Hematopoietic multipotent progenitor cell treated with erythropoietin and hydrocortisone succinate and interleukin-3 and kit ligand, for 4 days (in vitro differentiated cells): ENCODE data around the gene TTYH2.
A peak's percentile ranks its signal among the peaks of the same experiment; 100 is the strongest.

ENCODE experiments used
- DNase-seq: peaks from one replicate; pipeline ENCODE4 v3.0.0-alpha.2; 2015

The TTYH2 gene

DNA sequence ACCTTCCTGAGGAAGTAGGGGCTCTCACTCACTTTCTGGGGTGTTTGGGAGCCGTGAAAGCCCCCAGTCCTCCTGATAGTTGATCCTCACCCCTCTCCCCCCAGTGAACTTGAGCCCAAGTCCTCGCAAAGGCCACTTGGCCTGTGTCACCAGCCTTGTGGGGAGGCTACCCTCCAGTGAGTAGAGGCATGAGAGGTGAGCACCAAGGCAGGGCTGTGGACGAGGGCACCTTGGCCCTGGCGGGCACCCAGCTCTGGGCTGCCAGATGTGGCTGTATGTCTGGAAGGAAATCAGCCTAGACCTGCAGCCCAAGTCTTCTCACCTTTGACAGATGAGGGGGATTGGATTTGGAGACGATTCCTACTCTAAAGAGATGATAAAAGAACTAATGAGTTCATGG, 3.1 kb downstream of the TTYH2 start:
- DNase-seq = no peak

GRCh38 chr17:74217037-74217730, 3.8 kb downstream of the TTYH2 start:
- peak; percentile 38 for DNase-seq

GRCh38 chr17:74217888-74218287, 4.5 kb downstream of the TTYH2 start:
- DNase-seq = no peak

DNA sequence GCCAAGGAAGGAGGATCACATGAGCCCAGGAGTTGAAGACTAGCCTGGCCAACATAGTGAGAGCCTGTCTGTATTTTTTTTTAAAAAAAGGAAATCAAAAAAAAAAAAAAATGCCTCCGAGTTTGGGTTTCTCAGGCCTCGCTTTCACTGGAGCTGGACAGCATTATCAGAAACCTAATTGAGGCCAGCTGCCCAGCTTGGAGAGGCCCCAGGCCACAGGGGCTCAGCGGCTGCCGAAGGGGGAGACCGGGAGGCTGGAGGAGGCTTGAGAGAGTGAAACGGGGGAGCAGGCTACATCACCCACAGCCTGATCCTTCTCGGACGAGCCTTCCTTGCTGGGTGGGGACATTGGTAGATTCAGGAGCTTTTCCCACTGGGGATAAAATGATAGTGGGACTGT, 5.1 kb downstream of the TTYH2 start:
- no peak for DNase-seq

- DNase-seq = peak; percentile 54
Observed at GRCh38 chr17:74219576-74220133, 6.3 kb downstream of the TTYH2 start.

DNA sequence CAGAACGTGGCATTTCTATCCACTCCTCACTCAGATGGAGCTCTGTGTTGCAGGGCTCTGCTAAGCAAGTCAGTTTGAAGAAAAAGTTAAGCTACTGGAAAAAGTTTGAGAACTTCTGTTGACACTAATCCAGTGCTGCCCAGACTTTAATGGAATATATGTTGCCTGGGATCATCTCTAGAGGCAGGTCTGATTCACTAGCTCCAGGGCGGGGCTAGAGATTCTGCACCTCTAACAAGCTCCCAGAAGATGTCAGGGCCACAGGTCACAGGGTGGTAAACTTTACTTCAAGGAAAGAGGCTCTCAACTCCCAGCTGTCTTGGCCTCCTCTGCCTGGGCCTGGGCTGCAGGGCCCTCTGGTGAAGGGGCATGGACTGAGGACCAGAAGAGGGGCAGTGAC, 6.8 kb downstream of the TTYH2 start:
- no peak for DNase-seq

- no peak for DNase-seq
Observed at GRCh38 chr17:74220946-74221818, 7.8 kb downstream of the TTYH2 start.

DNA sequence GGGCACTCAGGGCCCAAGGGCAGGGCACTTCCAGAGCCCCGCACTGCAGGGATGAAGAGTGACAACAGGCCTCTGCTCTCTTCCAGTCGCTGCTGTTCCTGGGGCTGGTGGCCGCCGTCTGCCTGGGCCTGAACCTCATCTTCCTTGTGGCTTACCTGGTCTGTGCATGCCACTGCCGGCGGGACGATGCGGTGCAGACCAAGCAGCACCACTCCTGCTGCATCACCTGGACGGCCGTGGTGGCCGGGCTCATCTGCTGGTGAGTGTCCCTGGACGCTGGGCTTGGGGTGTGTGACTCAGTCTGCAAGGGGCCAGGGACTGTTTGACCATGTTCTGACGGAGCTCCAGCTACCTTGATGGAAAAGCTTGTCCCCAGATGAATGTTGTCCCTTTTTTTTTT, 9.0 kb downstream of the TTYH2 start:
- DNase-seq = no peak

DNA sequence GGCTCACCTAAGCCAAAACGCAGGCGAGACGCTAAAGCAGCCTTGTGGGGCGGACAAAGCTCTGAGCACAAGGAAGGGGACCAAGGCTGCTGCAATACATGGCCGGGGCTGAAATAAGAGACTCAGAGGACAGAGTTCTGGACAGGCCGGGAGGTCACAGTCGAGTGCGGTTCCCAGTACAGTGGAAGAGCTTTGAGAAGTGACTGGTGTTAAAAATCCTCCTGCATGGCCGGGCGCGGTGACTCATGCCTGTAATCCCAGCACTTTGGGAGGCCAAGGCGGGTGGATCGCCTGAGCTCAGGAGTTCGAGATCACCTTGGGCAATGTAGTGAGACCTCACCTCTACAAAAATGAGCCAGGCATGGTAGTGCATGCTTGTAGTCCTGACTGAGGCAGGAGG, 10.5 kb downstream of the TTYH2 start:
- DNase-seq = no peak

- DNase-seq = no peak
Observed at GRCh38 chr17:74224959-74225725, 11.8 kb downstream of the TTYH2 start.

GRCh38 chr17:74226252-74226651, 12.9 kb downstream of the TTYH2 start:
- DNase-seq = no peak

DNA sequence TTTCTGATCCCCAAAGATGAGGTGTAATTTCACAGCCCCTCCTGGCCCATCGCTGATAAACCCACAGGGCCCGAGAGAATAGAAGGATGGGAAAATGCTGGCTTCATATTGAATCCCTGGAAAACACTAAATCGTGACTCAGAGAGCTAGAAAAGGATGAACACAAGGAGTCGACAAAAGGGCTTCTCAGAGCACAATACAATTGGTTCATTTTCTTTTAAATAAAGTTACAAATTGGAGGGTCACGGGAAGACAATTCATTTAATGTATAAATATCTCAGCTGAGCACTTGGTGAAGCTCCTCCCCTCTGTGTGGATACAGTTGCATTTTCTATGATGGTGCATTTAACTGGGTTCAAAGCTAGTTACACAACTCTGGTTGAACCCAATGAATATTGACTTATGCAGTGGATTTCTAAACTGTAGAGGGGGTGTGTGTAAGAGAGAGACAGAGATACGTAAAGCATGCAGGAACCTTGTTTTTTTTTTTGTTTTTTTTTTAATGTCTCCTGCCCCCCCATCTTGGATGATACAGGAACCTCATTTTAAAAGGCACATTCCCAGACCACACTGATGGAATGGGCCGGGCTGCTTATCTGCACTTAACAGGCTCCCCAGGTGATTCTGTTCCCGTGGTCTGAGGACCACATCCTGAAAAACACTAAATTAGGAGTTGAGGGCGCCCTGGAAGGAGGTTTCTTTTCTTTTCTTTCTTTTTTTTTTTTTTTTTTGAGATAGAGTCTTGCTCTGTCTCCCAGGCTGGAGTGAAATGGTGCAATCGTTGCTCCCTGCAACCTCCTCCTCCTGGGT, 14.1 kb downstream of the TTYH2 start:
- DNase-seq = no peak

DNA sequence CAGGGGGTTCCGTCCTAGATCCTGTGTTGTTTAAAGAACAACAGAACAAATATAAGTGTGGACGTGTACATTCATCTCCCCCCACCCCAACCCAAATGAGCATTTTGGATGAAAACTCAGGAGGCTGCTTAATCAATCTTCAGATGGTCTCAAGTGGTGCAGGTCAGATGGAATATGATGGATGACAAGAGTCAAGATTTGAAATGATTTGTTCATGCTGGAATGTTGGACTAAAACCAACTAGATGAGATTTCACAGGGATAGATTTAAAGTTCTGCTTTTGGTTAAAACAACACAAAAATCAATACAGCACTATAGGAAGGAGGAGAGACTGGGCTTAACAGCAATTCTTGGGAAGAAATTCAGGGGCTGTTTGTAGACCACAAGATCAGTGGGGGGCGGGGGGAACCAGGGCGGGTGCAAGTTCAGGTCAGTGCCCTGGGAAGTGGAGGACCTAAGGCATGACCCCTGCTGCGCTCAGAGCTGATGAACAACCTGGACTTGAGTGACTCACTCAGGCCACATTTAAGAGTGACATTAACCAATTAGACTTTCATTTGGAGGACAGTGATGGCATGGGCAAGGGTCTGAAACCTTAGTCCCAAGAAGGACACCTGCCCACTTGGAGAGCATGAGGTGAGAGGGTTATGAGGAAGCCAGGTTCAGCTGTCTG, 15.1 kb downstream of the TTYH2 start:
- DNase-seq = no peak

GRCh38 chr17:74230896-74231295, 17.5 kb downstream of the TTYH2 start:
- no peak for DNase-seq

DNA sequence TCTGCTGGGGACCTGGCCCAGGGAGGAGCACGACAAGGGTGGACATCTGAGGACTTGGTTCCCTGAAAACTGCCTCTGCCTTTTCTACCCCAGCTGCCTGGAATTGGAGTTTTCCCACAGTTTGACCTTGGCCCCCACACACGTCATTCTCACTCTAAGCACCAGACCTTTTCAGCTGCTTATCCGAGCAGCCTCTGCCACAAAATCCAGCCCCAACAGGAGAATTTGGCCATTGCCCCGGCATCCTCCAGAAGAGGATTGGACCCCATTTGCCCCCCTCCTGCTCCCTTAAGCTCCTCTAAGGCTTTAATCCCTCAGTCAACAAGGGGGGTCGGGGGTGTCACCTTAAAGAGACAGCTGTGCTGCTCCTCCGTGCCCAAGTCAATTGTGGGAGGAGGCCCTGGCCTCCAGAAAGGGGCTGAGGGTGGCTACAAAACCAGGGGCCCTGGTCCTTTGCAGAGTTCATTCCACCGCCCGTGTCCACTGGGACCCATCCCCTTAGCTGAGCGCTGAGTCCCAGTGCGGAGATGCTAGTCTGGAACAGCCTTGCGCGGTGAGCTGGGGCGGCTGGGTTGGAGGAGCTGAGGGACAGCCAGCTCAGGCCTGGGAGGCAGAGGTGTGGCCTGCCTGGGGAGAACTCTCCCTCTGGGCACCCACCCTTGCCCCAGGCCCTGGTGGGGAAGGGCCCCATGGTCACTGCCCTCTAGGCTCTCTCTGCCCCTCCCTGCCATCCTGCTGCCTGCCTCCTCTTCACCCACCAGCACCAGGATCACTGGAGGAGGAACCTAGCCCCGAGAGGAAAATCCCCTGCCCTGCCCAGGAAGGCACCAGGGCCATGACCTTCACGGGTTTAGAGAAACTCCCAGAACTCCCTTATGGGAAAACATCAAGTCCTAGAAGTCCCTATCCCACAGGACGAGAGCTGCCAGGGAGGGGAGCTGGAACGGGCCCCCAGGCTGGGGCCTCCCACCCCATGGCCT, 18.8 kb downstream of the TTYH2 start:
- no peak for DNase-seq

DNA sequence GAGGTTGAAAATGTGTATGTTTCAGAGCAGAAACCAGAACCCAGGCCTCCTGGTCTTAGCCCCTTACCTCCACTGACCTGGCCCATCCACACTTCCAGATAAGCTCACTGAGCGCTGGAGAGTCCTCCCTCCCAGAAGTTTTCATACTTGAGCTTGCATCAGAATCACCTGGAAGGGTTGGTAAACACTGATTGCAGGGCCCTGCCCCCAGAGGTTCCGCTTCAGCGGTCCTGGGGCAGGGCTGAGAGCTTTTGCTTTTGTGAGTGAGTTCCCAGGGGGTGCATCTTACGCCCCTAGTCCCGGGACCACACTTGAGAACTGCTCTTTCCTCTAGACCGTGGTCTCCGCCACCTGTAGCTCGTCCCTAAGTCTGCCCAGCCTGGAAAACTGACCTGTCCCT, 20.6 kb downstream of the TTYH2 start:
- no peak for DNase-seq

- DNase-seq = peak; percentile 49
Observed at GRCh38 chr17:74234486-74234885, 21.1 kb downstream of the TTYH2 start.

DNA sequence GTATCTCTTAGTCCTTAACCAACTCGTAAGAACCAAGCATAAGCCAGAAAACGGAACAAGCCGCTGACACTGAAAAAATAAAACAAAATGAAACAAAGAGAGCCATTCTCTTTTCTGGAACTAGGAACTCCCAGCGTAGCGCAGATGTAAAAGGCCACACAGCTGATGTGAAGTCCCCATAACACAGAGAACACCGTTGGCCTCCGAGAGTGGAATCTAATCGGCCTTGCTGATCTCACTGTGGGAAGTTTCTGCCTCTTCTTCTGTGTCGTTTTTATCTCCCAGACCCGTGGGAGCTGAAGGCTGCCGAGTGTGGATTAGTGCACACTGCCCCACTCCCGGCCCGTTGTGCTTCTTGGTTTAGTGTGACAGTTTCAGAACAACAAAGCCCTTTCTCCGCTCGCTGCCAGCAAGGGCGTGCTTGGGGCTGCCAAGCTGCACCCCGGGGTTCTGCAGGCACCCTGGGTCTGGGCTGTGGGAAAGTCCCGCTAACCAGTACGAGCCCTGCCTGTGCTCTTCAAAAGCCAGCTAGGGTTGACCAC, 21.7 kb downstream of the TTYH2 start:
- peak; percentile 62 for DNase-seq

- no peak for DNase-seq
Observed at GRCh38 chr17:74235911-74236371, 22.6 kb downstream of the TTYH2 start.

DNA sequence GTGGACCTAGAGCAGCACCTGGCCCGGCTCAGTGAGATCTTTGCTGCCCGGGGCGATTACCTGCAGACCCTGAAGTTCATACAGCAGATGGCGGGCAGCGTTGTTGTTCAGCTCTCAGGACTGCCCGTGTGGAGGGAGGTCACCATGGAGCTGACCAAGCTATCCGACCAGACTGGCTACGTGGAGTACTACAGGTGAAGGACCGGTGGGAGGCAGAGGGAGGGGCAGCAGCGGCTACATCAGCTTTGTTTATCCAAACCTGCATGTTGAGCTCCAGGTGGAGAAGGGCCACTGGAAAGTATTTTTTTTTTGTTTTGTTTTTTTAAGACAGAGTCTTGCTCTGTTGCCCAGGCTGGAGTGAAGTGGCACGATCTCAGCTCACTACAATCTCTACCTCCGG, 23.9 kb downstream of the TTYH2 start:
- DNase-seq = no peak
